Bronchial epithelial cell (primary cell): Measurements from ENCODE around the gene FAM184B. TPM values are rescaled to one million over a fixed set of nuclear protein-coding genes. Genes with fewer than 3 reads are reported as not detected.

ENCODE experiments used
- DNase-seq: peaks from one replicate; pipeline ENCODE4 v3.0.0-alpha.2; 2010; ENCODE audit warnings: low read depth
- FAIRE-seq: peaks from 2 replicates; lab custom pipeline; 2011; peaks lifted over from hg19 to GRCh38; lab: Jason Lieb, UNC
- H3K27me3 ChIP-seq: 2 replicates; pipeline ENCODE4 v1.5.1; 2011; ENCODE audit warnings: low read length; ENCODE audit not compliant: control insufficient read depth, insufficient read depth
- H3K36me3 ChIP-seq: 2 replicates; pipeline ENCODE4 v1.5.1; 2011; ENCODE audit warnings: low read length; ENCODE audit not compliant: control insufficient read depth, insufficient read depth
- H3K4me3 ChIP-seq: 2 replicates; pipeline ENCODE4 v1.5.1; 2011; ENCODE audit warnings: mild to moderate bottlenecking, low read depth, low read length, control low read depth
- total RNA-seq: library from RNA; depleted of rRNA; stranded (reverse); fragments of >200 nt; gene quantifications from 2 replicates; pipeline ENCODE4 v1.2.1, GENCODE V29; 2014
- TF ChIP-seq, protein P1 (sequence below): IDR thresholded peaks from 2 replicates; pipeline ENCODE4 v1.5.1; 2011; ENCODE audit warnings: mild to moderate bottlenecking, moderate library complexity, low read length, control low read depth, inconsistent platforms; ENCODE audit not compliant: insufficient read depth, severe bottlenecking

FAM184B gene
- total RNA-seq, 1 donor from 2014 or later = not detected

GRCh38 chr4:17765514-17766286 is 15.7 kb downstream of the FAM184B start:
- no peak for DNase-seq

DNA sequence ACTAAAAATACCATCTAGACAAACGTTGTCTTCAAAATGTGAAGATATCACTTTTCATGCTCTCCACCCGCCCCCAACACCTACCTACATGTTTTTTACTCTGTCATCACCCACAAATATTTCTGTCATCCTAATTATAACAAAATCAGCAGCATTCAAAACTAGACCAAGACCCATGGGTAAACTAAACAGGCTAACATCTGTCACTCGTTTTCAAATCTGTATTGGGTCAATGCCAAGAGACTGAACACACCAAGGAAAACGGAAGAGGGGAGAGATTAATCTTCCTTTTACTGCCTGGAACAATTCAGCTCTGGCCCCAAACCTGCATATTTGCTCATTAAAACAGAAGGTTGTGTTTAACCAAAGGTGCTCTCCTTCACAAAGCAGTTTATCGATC is 17.5 kb downstream of the FAM184B start:
- DNase-seq (no peak), FAIRE-seq (no peak)
- H3K36me3 ChIP-seq = no peaks in the 10 kb centered on the region
- H3K27me3 ChIP-seq = peaks cover 2% of the 10 kb centered on the region
- H3K4me3 ChIP-seq = no peak overlapping the region
- TF ChIP-seq, protein P1, sequence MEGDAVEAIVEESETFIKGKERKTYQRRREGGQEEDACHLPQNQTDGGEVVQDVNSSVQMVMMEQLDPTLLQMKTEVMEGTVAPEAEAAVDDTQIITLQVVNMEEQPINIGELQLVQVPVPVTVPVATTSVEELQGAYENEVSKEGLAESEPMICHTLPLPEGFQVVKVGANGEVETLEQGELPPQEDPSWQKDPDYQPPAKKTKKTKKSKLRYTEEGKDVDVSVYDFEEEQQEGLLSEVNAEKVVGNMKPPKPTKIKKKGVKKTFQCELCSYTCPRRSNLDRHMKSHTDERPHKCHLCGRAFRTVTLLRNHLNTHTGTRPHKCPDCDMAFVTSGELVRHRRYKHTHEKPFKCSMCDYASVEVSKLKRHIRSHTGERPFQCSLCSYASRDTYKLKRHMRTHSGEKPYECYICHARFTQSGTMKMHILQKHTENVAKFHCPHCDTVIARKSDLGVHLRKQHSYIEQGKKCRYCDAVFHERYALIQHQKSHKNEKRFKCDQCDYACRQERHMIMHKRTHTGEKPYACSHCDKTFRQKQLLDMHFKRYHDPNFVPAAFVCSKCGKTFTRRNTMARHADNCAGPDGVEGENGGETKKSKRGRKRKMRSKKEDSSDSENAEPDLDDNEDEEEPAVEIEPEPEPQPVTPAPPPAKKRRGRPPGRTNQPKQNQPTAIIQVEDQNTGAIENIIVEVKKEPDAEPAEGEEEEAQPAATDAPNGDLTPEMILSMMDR = no peak

More at GRCh38 chr4:17765514-17766286, 15.7 kb downstream of the FAM184B start:
- TF ChIP-seq, protein P1 = no peak
- no peaks in the 10 kb centered on the region for H3K36me3 ChIP-seq
- FAIRE-seq = no peak
- H3K27me3 ChIP-seq = peaks cover 2% of the 10 kb centered on the region
- H3K4me3 ChIP-seq = no peak overlapping the region

GRCh38 chr4:17763416-17763815 is 18.0 kb downstream of the FAM184B start:
- DNase-seq (no peak), FAIRE-seq (no peak)
- Histone ChIP-seq H3K4me3 (no peak overlapping the region), H3K36me3 (no peaks in the 10 kb centered on the region), H3K27me3 (peaks cover 2% of the 10 kb centered on the region)
- TF ChIP-seq, protein P1 = no peak

DNA sequence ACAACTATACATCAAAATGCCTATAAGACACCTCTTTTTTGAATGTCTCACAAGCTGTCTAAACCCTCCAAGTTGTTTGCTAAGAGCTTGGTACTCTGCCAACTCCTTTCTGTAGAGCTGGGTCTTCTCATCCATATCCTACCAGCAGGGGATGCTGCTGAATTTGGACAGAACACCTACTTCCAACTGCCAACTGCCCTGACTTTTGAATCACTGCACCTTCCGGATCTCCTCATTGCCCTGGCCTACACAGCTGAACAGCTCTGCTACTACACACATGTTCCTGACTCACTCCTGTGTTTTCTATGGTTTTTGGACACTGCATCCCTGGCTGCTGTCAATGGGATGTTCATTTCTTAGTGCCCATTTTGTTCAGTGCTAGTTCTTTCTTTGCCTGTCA is 18.7 kb downstream of the FAM184B start:
- TF ChIP-seq, protein P1 = peak; percentile 45
- Histone ChIP-seq H3K27me3 (peaks cover 2% of the 10 kb centered on the region), H3K4me3 (no peak overlapping the region), H3K36me3 (no peaks in the 10 kb centered on the region)
- FAIRE-seq = peak; percentile 40
- peak; percentile 67 for DNase-seq

DNA sequence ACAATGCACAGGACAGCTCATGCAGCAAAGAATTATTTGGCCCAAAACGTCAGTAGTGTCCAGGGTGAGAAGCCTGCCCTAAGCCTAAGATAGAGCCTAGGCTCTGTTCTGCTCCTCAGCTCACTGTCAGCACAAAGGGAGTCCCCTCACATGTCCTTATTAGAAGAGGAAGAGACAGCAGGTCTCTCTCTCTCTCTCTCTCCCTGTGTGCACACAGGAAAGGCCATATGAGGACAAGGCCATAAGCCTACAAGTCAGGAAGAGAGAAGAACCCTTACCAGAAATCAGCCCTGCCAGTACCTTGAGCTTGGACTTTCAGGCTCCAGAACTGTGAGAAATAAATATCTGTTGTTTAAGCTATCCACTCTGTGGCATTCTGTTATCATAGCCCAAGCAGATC is 20.4 kb downstream of the FAM184B start:
- DNase-seq = no peak
- H3K4me3 ChIP-seq = no peak overlapping the region
- no peak for FAIRE-seq
- TF ChIP-seq, protein P1 = no peak
- no peaks in the 10 kb centered on the region for H3K36me3 ChIP-seq
- H3K27me3 ChIP-seq = peaks cover 2% of the 10 kb centered on the region
